Ascending aorta (tissue), 2 donors: ENCODE measurements around the gene SLC25A21. TPM values are rescaled to one million over a fixed set of nuclear protein-coding genes. Genes with fewer than 3 reads are reported as not detected.

ENCODE experiments used
- DNase-seq, 2 donors: peaks; one replicate each; pipeline ENCODE4 v3.0.0-alpha.2; 2019; ENCODE audit warnings: low spot score in 2 of 2
- H3K27ac ChIP-seq, 2 donors: fragments of 200-600 bp; sonication (generic); one replicate each; pipeline ENCODE4 v1.5.1; 2016 to 2017; ENCODE audit warnings: mild to moderate bottlenecking in 1 of 2
- H3K27me3 ChIP-seq: fragments of 200-600 bp; sonication (generic); one replicate; pipeline ENCODE4 v1.5.1; 2017
- H3K36me3 ChIP-seq, 2 donors: fragments of 200-600 bp; sonication (generic); one replicate each; pipeline ENCODE4 v1.5.1; 2016
- H3K4me1 ChIP-seq, 2 donors: fragments of 200-600 bp; sonication (generic); one replicate each; pipeline ENCODE4 v1.5.1; 2016 to 2017; ENCODE audit warnings: mild to moderate bottlenecking in 1 of 2
- H3K4me3 ChIP-seq, 2 donors: fragments of 200-600 bp; sonication (generic); one replicate each; pipeline ENCODE4 v1.5.1; 2016 to 2017; ENCODE audit warnings: mild to moderate bottlenecking in 1 of 2
- H3K9me3 ChIP-seq, 2 donors: fragments of 200-600 bp; sonication (generic); one replicate each; pipeline ENCODE4 v1.5.1; 2016
- CTCF ChIP-seq, 3 experiments: fragments of 200-600 bp in 2 of 3; fragments of 450-650 bp in 1 of 3; sonication (generic) in 2 of 3; IDR thresholded peaks; one replicate each; pipeline ENCODE4 v1.5.1; 2016 to 2019; ENCODE audit warnings: antibody characterized with exemption in 3 of 3, mild to moderate bottlenecking in 1 of 3, moderate library complexity in 1 of 3
- intact Hi-C: fragments of 100-400 bp; cut with DNase I; formaldehyde crosslinking; loops from one replicate; pipeline ENCODE4 v1.15.1; 2023
- total RNA-seq: library from RNA; depleted of rRNA; stranded (reverse); fragments of >200 nt; gene quantifications from one replicate; pipeline ENCODE4 v1.1.0, GENCODE V29; 2016

Gene SLC25A21
- total RNA-seq, 1 donor from 2014 or later: not detected

- no peak overlapping the region for H3K4me3 ChIP-seq
- no peak for TF ChIP-seq CTCF (IDR thresholded peaks at IDR 0.05)
- no peaks in the 10 kb centered on the region for H3K27me3 ChIP-seq
- intact Hi-C loops: loop anchor here (10.0 kb wide), 1 partner anchor 166 kb away; no protein-coding TSS in a partner anchor
- no peaks in the 10 kb centered on the region for H3K36me3 ChIP-seq
- H3K4me1 ChIP-seq: no peaks in the 10 kb centered on the region
- H3K27ac ChIP-seq: no peak overlapping the region
- no peak for DNase-seq
- no peaks in the 10 kb centered on the region for H3K9me3 ChIP-seq
Observed at GRCh38 chr14:36948157-36948859, 224.1 kb downstream of the SLC25A21 start.

GRCh38 chr14:36947362-36947761, 225.0 kb downstream of the SLC25A21 start:
- intact Hi-C loops: loop anchor here (10.0 kb wide), 1 partner anchor 167 kb away; no protein-coding TSS in a partner anchor
- no peak overlapping the region for H3K27ac ChIP-seq
- no peaks in the 10 kb centered on the region for H3K4me1 ChIP-seq
- DNase-seq: no peak
- TF ChIP-seq CTCF (IDR thresholded peaks at IDR 0.05): no peak
- no peaks in the 10 kb centered on the region for H3K36me3 ChIP-seq
- no peaks in the 10 kb centered on the region for H3K9me3 ChIP-seq
- no peak overlapping the region for H3K4me3 ChIP-seq
- H3K27me3 ChIP-seq: no peaks in the 10 kb centered on the region

GRCh38 chr14:36946872-36947271, 225.5 kb downstream of the SLC25A21 start:
- intact Hi-C loops: loop anchor here (10.0 kb wide), 1 partner anchor 168 kb away; no protein-coding TSS in a partner anchor
- H3K27ac ChIP-seq: no peak overlapping the region

GRCh38 chr14:36944307-36945010, 227.9 kb downstream of the SLC25A21 start:
- H3K27ac ChIP-seq: no peak overlapping the region
- H3K36me3 ChIP-seq: no peaks in the 10 kb centered on the region
- no peak overlapping the region for H3K4me3 ChIP-seq
- intact Hi-C loops: loop anchor here (5.0 to 10.0 kb wide), 2 partner anchors 170 to 297 kb away; no protein-coding TSS in a partner anchor
- TF ChIP-seq CTCF (IDR thresholded peaks at IDR 0.05): no peak
- H3K4me1 ChIP-seq: no peaks in the 10 kb centered on the region
- DNase-seq: no peak
- no peaks in the 10 kb centered on the region for H3K9me3 ChIP-seq
- H3K27me3 ChIP-seq: no peaks in the 10 kb centered on the region

More at GRCh38 chr14:36946872-36947271, 225.5 kb downstream of the SLC25A21 start:
- Histone ChIP-seq H3K9me3 (no peaks in the 10 kb centered on the region), H3K36me3 (no peaks in the 10 kb centered on the region), H3K4me3 (no peak overlapping the region), H3K27me3 (no peaks in the 10 kb centered on the region), H3K4me1 (no peaks in the 10 kb centered on the region)
- DNase-seq: no peak
- TF ChIP-seq CTCF (IDR thresholded peaks at IDR 0.05): no peak

GRCh38 chr14:36942522-36943245, 229.7 kb downstream of the SLC25A21 start:
- Histone ChIP-seq H3K4me1 (no peaks in the 10 kb centered on the region), H3K27me3 (no peaks in the 10 kb centered on the region), H3K36me3 (no peaks in the 10 kb centered on the region), H3K27ac (no peak overlapping the region), H3K4me3 (no peak overlapping the region), H3K9me3 (no peaks in the 10 kb centered on the region)
- no peak for DNase-seq
- intact Hi-C loops: loop anchor here (2.0 to 10.0 kb wide), 3 partner anchors 172 to 388 kb away; no protein-coding TSS in a partner anchor
- TF ChIP-seq CTCF (IDR thresholded peaks at IDR 0.05): no peak
